SHP77 treated with DMSO at 0.1 percent for 48 hours (cell line): ENCODE results near the gene PRADC1.

Experiments
- DNase-seq: peaks from one replicate; lab custom pipeline; 2025; lab: John Stamatoyannopoulos, UW

The PRADC1 gene

DNA sequence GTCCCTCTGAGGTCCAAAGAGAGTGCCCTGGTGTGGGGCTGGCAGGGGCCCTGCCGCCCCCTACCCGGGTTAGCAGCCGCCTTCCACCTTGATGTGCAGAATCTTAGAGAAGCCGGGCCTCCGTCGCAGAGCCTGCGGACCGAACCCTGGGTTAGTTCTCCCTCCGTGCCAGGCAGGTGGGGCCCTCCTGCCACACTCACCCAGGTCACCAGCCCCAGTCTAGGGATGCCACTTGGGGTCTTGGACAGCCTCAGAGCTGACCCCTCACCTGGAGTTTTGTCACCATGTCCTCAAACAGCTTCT, 25.8 kb upstream of the PRADC1 start:
- no peak for DNase-seq

DNA sequence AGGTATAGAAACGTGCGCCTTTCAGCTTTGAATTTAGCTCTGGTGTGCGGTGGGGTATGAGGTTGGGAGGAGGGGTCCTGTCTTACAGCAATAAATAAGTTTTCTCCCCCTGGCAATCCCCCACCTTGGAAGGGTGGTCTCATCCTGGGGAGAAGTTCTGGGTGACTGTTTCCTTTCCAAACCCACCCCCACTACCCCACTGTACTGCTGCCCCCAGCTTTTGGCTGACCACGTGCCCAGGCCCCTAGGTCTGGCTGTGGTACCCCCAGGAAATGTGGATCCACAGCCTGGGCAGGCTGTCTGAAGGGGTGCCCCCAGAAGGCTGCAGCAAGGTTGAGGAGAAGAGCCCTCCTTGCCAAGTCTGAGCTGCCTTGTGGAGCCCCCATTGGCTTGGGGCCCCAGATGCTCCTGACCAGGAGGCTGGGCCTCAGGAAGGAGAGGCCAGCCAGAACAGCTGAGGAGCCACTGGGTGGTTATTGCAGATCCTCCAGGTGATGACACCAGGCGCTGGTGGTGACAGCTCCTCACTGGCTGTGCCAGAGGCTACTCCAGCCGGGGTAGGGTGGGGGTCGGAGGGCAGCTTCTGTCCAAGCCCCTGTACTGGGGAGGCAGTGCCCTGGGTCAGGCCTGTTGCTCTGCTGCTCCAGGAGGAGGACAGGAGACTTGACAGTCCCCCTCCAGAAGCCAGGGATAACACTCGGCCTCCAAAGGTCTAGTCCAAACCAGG, 25.3 kb upstream of the PRADC1 start:
- no peak for DNase-seq

DNA sequence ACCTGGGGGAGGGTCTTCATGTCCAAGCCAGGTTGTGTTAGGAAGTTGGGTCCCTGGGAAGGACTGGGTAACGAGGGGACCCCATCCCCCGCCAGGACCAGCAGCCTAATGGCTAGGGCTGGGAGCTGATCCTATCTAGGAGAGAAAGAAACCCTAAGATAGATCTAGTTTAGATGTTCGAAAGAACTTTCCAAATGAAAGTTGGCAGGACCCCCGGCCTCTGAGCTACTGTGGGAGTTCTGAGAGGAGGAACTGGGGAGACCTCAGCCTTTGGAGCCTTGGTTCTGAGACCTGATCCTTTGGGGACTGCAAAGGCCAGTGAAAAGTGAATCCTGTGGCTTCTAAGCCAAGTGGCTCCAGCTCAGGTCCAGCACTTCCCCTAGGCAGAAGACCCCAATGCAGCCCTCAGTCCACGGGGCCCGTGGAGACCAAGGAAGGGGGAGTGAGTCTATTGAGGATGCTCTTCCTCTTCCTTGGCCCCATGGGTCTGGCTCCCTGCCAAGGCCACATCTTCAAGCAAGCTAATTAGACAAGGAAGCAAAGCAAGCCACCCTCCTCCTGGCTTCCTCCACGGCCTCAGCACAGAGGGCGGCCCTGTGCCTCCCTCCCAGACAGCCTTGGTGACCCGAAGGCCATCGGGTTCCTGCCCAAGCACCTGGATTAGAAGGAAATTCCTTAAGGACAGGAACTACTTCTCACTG, 24.5 kb upstream of the PRADC1 start:
- DNase-seq, result no peak

DNA sequence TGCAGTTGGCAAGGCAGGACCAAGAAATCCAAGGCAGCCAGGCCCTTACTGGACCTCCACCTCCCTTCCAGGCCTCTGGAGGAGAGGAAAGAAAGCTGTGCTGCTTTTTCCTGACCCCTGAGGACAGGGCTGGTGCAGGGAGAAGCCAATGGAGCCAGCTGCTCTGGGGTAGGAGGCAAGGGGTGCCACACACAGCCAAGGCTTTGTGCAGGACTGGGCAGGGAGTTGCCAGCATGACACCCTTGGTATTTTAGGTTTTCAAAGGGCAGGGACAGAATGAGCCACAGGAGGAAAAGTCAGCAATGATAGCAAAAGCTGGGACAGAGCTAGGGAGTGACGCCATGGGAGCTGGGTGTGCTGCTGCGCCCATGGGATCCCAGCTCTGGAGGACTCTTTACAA, 24.0 kb upstream of the PRADC1 start:
- DNase-seq, result no peak

DNA sequence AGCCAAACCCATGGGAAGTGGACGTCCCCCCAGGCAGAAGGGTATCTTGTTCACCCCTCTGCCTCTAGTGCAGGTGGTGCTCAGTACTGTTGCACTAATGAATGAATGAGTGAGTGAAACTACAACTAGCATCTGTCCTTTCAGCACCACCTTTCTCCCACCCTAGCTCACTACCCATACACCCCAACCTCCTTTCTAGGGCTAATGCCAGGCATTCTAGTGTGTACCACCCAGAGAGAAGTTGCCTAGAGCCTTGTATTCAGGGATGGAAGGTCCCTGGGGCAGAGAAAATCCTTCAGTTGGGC, 23.5 kb upstream of the PRADC1 start:
- no peak for DNase-seq

DNA sequence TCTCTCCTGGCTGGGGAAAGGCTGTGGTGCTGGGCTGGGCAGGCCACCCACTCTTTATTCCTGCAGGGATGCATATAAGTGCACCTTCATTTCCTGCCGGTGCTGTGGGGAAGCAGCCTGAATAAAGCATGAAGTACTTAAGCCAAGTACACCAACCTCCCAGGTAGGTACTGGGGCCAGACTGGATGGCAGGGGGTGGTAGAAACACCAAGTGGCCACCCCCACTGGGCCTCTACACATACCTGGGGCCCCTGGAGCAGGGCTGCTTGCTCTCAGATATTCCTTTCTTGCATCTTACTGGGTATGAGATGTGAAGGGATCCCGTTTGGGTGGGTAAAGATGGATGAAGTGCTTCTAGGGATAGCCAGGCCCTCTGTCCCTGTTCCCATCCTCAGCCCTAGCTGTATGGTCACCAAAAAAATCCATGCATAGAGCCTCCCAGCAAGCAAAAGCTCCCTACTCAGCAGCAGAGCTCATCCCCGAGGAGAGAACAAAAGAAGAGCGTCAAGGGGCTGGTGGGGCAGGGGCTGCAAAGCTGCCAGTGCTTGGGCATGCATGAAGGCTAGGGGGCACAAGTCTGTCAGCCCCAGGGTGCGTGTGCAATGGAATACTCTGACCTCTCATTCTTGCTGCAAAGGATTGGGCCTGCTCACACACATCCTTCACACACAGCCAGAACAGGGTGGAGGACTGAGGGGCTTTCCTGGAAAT, 23.0 kb upstream of the PRADC1 start:
- DNase-seq, result no peak

DNA sequence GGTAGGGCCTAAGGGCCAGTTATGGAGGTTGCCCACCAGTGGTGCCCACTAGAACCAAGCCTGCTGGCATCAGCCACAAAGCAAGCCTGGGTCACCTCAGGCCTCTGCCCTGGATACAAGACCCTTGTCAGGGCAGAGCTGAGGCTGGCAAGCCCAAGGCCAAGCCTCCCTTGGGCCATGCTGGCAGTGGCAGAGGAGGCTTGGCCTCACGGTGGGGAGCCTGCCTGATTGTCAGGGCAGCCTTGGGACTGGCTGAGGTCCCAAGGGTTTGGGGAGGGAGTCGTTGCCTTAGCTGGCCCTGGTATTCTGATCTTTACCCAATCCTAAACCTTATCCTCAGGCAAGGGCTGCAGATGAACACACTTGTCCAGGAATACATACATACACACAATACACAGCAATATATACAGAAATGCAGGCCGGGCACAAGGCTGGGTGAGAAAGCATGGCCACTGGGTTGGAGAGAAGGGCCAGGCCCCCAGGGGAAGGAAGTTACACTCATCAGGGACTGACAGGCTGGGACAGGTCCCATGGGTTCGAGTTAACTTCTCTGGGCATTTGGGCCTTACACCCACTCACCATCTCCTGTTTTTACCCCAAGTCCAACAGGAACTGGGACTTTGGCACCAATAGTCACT, 22.1 kb upstream of the PRADC1 start:
- no peak for DNase-seq

DNA sequence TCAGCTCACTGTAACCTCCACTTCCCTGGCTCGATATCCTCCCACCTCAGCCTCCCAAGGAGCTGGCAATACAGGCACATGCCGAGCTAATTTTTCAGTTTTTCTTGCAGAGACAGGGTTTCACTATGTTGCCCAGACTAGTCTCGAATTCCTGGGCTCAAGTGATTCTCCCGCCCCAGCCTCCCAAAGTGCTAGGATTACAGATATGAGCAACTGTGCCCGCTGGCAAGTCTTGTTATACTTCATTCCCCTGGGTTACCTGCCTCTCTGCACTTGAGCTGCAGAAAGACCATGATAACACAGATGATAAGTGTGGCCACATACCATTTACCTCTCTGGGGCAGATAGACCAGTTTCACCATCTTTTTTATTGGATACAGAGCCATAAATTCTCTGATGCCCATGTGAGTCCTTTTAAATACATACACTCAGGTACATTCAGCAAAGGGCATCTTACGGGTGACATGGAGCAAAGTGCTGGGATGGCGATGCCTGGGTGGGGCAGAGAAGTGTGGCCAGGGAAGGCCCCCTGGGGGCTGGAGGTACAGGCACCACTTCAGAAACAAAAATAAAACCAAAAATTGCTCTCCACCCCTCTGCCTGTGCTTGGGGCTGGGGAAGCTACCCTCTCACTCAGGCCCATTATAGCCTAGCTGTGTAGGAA, 21.4 kb upstream of the PRADC1 start:
- no peak for DNase-seq

DNA sequence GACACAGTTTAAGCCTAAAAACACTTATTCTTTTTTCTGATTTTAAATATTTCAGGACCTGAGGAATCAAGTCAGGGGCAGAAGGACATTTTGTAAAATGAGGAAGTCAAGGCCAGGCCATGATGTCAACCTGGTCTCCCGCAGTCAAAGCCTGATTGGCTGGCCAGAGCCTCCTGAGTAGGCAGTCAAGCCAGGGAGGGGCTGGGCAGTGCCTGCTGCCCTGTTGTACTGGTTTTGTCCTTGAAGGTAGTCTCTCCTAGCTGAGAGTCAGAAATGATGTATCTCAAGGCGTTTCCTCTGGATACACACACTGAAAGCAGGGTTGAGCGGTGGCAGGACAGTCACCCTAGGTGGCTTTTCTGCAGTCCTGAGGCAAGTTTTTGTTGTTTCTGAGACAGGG, 20.9 kb upstream of the PRADC1 start:
- no peak for DNase-seq

DNA sequence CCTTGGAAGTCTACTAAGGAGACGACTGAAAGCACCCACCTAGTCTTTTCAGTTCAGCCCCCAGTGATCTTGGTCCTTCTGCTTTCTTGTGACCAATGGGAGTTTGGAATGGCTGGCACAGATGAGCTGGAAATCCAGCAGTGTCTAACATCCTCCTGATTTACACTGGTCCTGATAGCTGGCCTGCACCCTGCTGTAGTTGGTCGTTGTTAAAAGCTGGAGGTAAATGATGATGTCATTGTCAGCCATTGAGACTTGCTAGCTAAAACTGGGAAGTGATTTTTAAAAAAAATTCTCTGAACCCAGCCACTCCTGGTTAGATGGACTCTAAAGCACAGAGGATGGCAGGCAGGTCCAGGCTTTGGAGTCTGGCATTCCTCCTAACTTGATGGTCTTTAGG, 20.4 kb upstream of the PRADC1 start:
- no peak for DNase-seq

DNA sequence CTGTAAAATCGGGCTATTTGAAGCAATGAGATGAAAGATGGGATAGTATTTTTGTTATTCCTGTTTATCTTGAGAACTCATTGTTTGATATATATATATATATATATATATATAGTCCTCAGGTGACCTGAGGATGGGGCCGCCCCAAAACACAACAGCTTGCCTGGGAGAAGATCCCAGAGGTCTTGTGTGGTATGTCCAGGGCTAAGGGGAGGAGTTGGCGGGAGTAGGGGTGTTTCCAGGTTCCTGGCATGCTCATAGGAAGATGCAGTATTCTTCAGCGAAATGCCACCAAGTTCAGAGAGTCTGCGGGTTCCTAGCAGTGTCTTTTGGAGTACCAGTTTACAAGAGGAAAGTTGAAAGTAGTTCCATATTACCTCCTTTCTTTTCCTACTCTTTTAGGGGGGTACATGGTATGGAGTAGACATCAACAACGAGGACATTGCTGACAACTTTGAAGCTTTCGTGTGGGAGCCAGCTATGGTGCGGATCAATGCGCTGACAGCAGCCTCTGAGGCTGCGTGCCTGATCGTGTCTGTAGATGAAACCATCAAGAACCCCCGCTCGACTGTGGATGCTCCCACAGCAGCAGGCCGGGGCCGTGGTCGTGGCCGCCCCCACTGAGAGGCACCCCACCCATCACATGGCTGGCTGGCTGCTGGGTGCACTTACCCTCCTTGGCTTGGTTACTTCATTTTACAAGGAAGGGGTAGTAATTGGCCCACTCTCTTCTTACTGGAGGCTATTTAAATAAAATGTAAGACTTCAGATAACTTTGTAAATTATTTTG, 19.4 kb upstream of the PRADC1 start:
- no peak for DNase-seq

DNA sequence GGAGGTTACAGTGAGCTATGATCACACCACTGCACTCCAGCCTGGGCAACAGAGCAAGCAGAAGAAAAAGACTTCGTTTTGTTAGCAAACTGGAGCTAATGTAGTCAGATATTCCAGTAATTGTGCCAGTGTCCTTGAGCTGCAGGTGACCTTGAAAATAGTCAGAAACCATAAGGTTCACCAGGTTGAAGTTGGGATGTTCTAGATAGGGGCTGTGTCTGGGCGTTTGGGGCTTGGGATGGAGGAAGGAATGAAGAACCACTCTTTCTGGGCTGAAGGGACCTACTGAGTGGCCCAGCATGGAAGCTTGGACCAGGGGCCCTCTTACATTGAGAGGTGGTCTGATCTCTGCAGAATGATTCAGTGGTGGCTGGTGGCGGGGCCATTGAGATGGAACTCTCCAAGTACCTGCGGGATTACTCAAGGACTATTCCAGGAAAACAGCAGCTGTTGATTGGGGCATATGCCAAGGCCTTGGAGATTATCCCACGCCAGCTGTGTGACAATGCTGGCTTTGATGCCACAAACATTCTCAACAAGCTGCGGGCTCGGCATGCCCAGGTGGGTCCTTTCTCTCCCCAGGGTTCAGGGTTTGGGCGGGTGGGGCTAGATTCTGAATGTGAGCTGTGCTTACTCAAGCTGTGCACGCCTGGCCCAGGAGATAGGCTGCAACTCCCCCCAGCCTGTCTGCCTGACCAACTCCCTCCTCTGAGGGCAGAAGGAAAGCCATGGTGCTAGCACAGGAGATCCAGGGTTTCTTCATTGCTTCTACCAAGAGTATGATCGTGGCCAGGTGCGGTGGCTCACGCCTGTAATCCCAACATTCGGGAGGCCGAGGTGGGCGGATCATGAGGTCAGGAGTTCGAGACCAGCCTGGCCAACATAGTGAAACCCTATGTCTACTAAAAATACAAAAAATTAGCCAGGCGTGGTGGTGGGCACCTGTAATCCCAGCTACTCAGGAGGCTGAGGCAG, 18.1 kb upstream of the PRADC1 start:
- no peak for DNase-seq

DNA sequence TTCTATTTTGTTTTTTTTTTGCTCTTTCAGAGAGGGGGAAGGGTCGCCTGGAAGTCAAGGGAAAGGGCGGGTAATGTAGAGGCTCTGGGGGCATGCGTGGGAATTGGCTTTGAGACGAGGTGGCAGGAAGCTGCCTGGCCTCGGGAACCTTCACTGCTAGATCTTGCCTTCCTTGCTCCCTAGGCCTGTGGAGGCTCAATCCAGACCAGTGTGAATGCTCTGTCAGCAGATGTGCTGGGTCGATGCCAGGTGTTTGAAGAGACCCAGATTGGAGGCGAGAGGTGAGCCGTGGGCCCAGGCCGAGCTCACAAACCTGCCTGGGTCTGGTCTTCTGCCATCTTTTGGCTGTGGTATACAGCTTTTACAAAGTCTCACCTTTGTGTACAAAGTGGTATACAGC, 16.6 kb upstream of the PRADC1 start:
- DNase-seq, result no peak

DNA sequence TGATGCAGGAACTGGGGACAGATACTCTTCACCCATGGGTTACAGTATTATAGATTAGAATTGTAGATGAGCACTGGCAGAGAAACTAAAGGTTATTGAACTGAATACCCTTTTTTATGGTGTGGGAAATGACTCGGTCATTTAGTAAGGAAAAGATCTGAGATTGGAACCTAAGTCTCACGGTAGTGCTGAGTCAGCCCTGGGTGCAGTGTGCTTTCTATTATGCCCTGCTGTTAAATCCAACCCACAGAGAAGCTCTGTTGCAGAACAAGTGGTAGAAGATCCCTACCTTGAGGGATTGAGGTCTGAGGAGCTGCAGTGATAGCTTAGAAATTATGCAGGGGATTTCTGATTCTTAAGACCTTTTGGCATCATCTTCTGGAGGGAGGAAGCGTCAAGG, 13.8 kb upstream of the PRADC1 start:
- no peak for DNase-seq

DNA sequence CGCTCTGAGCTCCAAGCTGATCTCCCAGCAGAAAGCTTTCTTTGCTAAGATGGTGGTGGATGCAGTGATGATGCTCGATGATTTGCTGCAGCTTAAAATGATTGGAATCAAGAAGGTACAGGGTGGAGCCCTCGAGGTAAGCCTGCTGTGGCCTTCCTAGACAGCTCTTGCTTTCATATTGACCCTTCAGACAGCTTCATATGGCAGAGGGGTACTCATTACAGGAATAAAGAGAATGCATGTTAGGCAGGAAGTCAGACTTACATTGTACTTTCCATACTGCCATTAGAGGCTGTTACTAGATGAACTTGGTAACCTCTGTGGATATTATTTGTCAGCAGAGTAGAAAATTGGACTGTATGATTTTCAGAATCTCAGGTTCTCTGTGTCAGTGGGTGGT, 11.5 kb upstream of the PRADC1 start:
- no peak for DNase-seq

DNA sequence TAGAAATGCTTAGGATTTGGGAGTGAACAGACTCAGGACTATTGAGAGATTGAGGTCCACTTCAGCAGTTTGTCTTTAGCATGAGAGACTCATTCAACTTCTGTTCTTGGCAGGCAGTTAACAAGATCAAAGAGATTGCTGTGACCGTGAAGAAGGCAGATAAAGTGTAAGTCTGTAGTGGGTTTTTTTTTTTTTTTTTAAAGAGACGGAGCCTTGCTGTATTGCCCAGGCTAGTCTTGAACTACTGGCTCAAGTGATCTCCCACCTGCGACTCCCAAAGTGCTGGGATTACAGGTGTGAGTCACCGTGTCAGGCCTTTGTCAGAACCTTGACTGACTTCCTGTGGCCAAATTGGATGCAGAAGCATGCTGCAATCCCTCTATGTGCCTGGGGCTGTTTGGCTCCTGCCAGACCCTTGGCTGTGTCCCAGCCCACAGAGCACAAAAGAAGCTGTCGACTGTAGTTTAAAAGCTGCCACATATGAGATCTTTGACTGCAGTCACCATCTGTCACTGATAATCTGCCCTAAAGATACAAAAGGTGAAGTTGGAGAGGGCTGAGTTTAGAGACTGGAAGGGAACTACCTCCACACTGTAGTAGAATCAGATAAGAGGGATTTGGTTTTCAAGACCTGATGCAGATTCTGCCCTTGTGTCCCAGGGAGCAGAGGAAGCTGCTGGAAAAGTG, 11.0 kb upstream of the PRADC1 start:
- DNase-seq, result no peak

DNA sequence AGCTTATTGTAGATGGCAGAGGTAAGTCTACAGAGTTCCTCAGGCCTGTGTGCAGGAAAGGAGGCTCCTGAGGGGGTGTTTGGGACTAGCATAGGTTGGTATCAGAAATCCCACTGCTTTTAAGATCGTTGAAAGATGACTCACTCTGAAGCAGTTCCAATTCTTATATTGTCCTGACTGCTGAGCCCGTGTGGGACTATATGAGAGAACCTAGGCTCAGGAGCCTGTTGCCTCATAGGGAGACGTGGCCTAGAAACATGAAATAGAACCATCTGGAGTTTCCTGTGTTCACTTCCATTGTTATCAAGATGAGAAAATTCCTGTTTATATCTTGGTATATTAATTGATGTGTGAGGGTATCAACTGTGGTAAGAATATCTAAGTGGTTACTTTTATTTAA, 6.7 kb upstream of the PRADC1 start:
- no peak for DNase-seq

DNA sequence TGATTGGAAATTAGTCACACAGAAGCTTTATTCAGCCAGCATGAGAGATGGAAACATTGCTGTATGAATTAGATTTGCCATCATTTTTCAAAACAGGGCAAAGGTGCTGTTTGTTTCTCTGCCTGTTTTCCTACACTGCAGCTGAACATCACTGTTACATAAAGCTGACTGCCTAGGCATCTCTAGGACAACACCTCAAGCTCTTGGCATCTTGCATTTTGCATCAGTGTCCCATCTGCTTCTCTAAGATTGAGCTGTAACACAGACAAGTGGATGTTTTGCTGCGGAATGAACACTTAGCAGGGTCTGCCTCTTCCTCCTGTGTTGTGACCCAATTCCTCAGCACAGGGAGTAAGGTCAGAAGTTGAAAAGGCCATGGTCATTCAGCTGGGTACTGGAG, 5.9 kb upstream of the PRADC1 start:
- DNase-seq, result no peak

DNA sequence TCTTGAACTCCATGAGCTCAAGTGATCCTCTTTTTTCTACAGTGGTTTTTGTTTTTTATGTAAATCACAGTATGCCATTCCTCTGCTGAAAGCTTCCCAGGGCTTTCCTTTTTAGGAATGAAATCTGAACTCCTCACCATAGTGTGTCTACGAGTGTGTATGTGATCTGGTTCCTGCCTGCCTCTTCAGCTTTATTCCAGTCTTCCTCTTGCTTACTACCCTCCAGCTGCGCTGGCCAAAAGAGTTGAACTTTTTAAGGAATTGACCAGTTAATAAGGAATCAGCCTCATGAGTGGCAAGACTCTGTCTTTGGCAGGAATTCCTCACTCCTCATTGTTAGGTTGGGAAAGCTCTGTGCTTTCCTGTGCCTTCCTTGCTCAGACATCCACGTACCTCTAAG, 5.1 kb upstream of the PRADC1 start:
- DNase-seq, result no peak

DNA sequence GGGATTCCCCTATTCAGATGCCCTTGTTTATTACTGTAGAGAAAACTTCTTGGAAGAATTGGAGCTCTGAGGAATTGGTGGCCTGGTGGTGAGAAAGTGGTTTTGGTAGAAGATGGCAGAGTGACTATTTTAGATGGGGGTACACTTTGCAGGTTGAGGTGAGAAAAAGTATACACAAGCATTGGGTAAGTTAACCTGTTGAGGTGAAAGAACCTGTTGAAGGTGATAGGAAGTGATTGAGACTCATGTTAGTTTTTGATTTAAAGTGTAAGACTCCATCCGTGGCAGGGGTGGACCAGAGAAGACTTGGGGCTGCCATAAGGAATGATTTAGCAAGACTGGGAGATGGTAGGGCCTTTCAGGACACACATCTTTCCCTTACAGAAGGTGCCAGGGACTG, 4.1 kb upstream of the PRADC1 start:
- no peak for DNase-seq
